Measurements from ENCODE around the gene WNK2. TPM values are rescaled to one million over a fixed set of nuclear protein-coding genes. Genes with fewer than 3 reads are reported as not detected.

Gene WNK2
- total and polyA plus RNA-seq, 2 of the 4 experiments (the other 2 are of a cell fraction): not detected

DNA sequence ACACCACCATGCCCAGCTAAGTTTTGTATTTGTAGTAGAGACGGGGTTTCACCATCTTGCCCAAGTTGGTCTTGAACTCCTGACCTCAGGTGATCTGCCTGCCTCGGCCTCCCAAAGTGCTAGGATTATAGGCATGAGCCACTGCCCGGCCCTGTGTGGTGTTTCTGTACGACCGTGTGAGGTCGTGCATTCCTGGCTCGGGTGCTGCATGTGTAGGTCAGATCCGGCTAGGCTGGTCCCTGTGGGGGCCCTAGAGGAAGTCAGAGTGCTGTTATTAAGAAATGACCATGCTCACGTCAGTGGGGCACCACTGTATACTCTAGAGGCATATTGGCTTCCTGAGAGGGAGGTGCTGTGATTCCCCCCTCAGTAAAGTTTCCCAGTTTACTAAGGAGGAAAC is 13.7 kb downstream of the WNK2 start:
- ChIA-PET CTCF (no interaction called here), POLR2A (ENCODE audit: unreplicated experiment) (no interaction called here)
- in situ Hi-C loops (cut with MboI; ENCODE audit: low sequenced_read_pairs): no loop called here
- H3K4ac ChIP-seq (ENCODE audit: low read depth, low read length): no peak overlapping the region
- no peaks in the 10 kb centered on the region for H3K4me1 ChIP-seq (ENCODE audit: control insufficient read depth, insufficient read depth, low read length)
- no peak overlapping the region for H4K91ac ChIP-seq (ENCODE audit: insufficient read depth, low read depth, low read length)
- no peak overlapping the region for H3K23ac ChIP-seq (ENCODE audit: low read depth, low read length)
- dilution Hi-C loops (cut with HindIII; ENCODE audit: low sequenced_read_pairs, unreplicated experiment): no loop called here
- no peak overlapping the region for H2AK5ac ChIP-seq (ENCODE audit: low read depth, low read length)
- H3K18ac ChIP-seq (ENCODE audit: low read depth, low read length): no peak overlapping the region
- no peak overlapping the region for H2AFZ ChIP-seq (replicated peaks; ENCODE audit: low read length, poor library complexity)
- no peak overlapping the region for H2BK15ac ChIP-seq (ENCODE audit: low read depth, low read length)
- H3K56ac ChIP-seq (ENCODE audit: extremely low read depth, insufficient read depth, low read length): no peak overlapping the region
- H3K9me1 ChIP-seq (ENCODE audit: insufficient read depth, low read length): no peaks in the 10 kb centered on the region
- no peak overlapping the region for H4K5ac ChIP-seq (ENCODE audit: low read depth, low read length)
- H3K9me3 ChIP-seq (ENCODE audit: control insufficient read depth, insufficient read depth, low read length): peaks cover 3% of the 10 kb centered on the region; the same call in 1 of the 2 replicates
- ATAC-seq (ENCODE audit: low read depth) (no peak), DNase-seq (no peak)
- intact Hi-C loops (cut with micrococcal nuclease): no loop called here
- H3K36me3 ChIP-seq (ENCODE audit: control insufficient read depth, insufficient read depth, low read length): no peaks in the 10 kb centered on the region
- 61% methylated on average over 5 of the region's 9 CpGs; no CpG with 5 or more reads in 1 of the 2 experiments for WGBS, 2 experiments (ENCODE audit: extremely low coverage in 2 of 2, insufficient read length in 1 of 2)
- no peak overlapping the region for H2BK120ac ChIP-seq (ENCODE audit: low read depth, low read length)
- no peak overlapping the region for H3K4me2 ChIP-seq (ENCODE audit: low read depth, low read length)
- peaks cover 17% of the 10 kb centered on the region for H3K27me3 ChIP-seq (ENCODE audit: control insufficient read depth, insufficient read depth, low read length)
- no peak overlapping the region for H2BK5ac ChIP-seq (ENCODE audit: low read depth, low read length, poor library complexity, severe bottlenecking)
- no peak overlapping the region for H3K14ac ChIP-seq (replicated peaks; ENCODE audit: low read depth, low read length)
- H2BK20ac ChIP-seq (ENCODE audit: low read depth, low read length): no peak overlapping the region
- H3K27ac ChIP-seq (ENCODE audit: insufficient read depth, low read length): no peak overlapping the region
- BruUV-seq (replicated peaks): no TSS peak
- no peak overlapping the region for H4K8ac ChIP-seq (ENCODE audit: low read depth in 2 of 2, low read length in 2 of 2)
- no peak overlapping the region for H3K9ac ChIP-seq (ENCODE audit: low read depth, low read length)
- H3K79me1 ChIP-seq (ENCODE audit: low read depth in 1 of 2, low read length in 2 of 2): no peaks in the 10 kb centered on the region
- no peak for TF ChIP-seq CEBPB (IDR thresholded peaks at IDR 0.05; ENCODE audit: low read depth, low read length)
- no peak for TF ChIP-seq MAZ (IDR thresholded peaks at IDR 0.05; ENCODE audit: borderline replicate concordance, low read depth, low read length)
- no peak for TF ChIP-seq POLR2A (IDR thresholded peaks at IDR 0.05; ENCODE audit: low read depth, low read length)
- TF ChIP-seq CTCF (conservative IDR thresholded peaks at IDR 0.05; ENCODE audit: low read depth, low read length): no peak
- no peak for TF ChIP-seq RFX5 (IDR thresholded peaks at IDR 0.05; ENCODE audit: low read depth, low read length)
- TF ChIP-seq USF2 (IDR thresholded peaks at IDR 0.05; ENCODE audit: low read depth, low read length): no peak
- TF ChIP-seq FOS (IDR thresholded peaks at IDR 0.05; ENCODE audit: low read depth, low read length): no peak
- no peak for TF ChIP-seq RAD21 (IDR thresholded peaks at IDR 0.05; ENCODE audit: low read length)
- no peak for TF ChIP-seq NFE2L2 (IDR thresholded peaks at IDR 0.05; ENCODE audit: low read depth, low read length)
- TF ChIP-seq BHLHE40 (IDR thresholded peaks at IDR 0.05; ENCODE audit: low read depth, low read length): no peak
- TF ChIP-seq MAFK (IDR thresholded peaks at IDR 0.05; ENCODE audit: low read depth, low read length): no peak
- TF ChIP-seq SMC3 (IDR thresholded peaks at IDR 0.05; ENCODE audit: low read depth, low read length): no peak
- no peak for TF ChIP-seq CHD1 (IDR thresholded peaks at IDR 0.05; ENCODE audit: low read depth, low read length)
- TF ChIP-seq MXI1 (IDR thresholded peaks at IDR 0.05; ENCODE audit: borderline replicate concordance, low read depth, low read length): no peak
- no peak overlapping the region for H2AK9ac ChIP-seq (replicated peaks; ENCODE audit: low read depth, low read length, poor library complexity)
- H4K20me1 ChIP-seq (ENCODE audit: insufficient read depth, low read length): no peaks in the 10 kb centered on the region
- H3K4me3 ChIP-seq (ENCODE audit: insufficient read depth, low read depth, low read length): no peak overlapping the region

Data from IMR-90 (cell line).